Keratinocyte (primary cell): ENCODE measurements around the gene MYCBP2.

Source experiments
- CTCF ChIP-seq, 3 experiments: IDR thresholded peaks in 1 of 3; conservative IDR thresholded peaks in 1 of 3; optimal IDR thresholded peaks in 1 of 3; 2 replicates in 2 of 3; 3 replicates in 1 of 3; pipeline versions ENCODE3 to v1.5.1; 2011; ENCODE audit warnings: low read length in 3 of 3, mild to moderate bottlenecking in 3 of 3, moderate library complexity in 2 of 3, control low read depth in 1 of 3, inconsistent platforms in 1 of 3; ENCODE audit not compliant: insufficient read depth in 2 of 3; ENCODE audit errors: extremely low read depth in 1 of 3
- EZH2 ChIP-seq: IDR thresholded peaks from one replicate; pipeline ENCODE4 v1.6.1; 2012; ENCODE audit warnings: inconsistent platforms, mild to moderate bottlenecking, low read length, moderate library complexity

- TF ChIP-seq CTCF (optimal IDR thresholded peaks at IDR 0.05 in 1 of 3, IDR thresholded peaks at IDR 0.05 in 1 of 3, conservative IDR thresholded peaks at IDR 0.05 in 1 of 3; ENCODE audit: extremely low read depth in 1 of 3, insufficient read depth in 2 of 3, low read length in 3 of 3) (no peak), EZH2 (no peak)
These were observed 155.4 kb downstream of the MYCBP2 start for GRCh38 chr13:77171451-77171850.
